NCI-H146 (cell line): ENCODE results near the gene SCN8A.
"Not testable (repeated sequence)": the region's sequence is repeated elsewhere in the genome, so short reads cannot be mapped to it uniquely, and the experiment has no call there.

Source experiments
- DNase-seq: peaks from one replicate; lab custom pipeline; 2025; lab: John Stamatoyannopoulos, UW

SCN8A gene

DNA sequence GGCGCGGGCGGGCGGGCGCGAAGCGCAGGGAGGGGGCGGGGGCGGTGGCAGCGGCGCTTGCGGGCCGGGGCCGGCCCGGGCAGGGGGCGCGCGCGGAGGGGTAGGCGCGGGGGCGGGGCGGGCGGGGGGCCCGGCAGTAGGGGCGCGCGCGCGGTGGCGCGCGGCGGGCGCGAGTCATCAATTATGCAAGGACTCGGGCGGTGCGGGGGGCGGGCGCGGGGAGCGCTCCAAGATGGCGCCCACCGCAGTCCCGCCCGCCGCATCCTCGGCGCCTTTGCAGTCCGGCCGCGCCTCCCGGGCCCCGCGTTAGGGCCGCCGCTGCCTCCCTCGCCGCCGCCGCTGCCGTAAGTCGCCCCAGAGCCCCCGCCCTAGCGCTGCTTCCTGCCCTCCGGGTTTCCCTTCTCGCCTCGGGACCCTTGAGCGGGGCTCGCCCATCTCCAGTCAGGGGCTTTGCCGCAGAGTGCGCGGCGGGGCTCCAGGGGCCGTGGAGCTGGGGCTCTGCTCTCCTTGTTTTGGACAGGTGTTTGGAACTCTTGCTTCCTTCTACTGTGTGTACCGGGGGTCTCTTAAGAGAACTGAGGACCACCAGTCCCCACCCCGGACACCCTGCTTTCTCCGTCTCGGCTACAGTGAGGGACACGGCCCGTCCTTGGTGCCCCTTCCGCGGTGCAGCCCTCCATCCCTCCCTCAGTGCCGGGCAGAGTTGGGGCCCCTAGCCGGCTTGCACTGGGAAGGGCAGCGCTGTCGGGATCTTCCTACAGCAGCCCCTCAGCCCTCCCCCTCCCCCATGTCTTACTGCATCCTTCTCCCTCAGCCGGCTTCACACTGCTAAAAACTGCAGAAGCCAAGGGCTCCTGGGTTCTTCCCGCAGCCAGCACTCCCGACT lies at the start of gene SCN8A:
Gene SCN8A, plus strand, starts transcription at position 218 of the 886 bp plus-strand sequence. CDS start 71,585 bp downstream, outside the sequence.
- DNase-seq: peak; percentile 91

DNA sequence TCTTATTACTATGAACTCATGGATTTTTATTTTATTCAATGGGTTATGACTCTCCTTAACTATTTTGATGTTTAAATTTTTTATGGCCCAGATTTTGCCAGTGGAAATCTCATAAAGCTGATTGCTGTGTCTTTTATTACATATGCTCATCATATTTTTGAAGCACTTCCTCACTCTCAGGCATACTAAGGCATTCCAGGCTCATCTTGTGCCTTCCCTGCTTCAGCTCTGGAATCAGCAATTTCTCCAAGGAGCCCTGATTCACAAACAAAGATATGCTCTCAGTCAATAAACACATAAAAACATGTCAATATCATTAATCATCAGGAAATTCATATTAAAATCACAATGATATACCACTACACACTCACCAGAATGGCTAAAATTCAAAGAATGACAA lies 44.9 kb upstream of the SCN8A start:
- no peak for DNase-seq

DNA sequence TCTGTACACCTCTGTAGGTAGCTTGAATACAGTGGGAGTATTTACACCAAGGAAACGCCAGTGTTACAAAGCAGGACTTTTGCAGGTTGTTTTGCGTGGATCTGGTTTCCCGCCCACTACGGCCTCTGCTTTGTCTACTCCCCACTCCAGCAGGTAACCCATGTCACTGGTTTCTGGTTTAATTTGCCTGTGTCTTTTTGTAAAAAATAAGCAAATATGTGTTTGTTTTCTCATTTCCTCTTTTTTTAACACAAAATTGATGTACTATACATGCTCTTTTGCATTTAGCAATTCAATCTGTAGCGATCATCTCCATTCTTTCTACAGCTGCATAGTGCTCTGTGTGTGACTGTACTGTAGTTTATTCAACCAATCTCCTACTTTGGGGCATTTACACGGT lies 43.4 kb upstream of the SCN8A start:
- peak; percentile 16 for DNase-seq

DNA sequence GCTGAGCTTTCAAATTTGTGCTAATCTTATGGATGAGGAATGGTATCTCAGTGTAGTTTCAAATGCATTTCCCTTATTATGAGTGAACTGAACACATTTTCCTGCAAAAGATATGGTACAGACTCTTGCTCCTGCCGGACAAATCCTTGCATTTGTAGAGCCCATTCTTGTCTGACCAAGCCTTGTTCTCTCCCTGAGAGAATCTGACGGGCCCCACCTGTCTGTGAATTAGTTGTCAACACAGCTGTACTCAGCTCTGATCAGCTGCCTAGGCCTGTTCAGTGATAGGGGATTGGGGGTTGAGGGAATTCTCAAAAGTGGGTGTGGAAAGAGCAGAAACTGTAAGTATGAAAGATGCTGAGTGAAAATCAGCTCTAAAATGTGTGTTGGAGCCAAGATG lies 42.8 kb upstream of the SCN8A start:
- DNase-seq: peak; percentile 89

DNA sequence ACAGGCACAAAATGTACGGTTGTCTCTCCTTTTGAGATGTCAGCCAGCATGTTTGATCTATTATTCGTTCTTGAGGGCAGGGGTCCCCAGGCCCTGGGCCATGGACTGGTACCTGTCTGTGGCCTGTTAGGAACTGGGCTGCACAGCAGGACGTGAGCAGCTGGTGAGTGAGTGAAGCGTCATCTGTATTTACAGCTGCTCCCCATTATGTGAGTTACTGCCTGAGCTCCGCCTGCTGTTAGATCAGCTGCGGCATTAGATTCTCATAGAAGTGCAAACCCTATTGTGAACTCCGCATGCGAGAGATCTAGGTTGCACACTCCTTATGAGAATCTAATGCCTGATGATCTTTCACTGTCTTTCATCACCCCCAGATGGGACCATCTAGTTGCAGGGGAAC lies 41.4 kb upstream of the SCN8A start:
- DNase-seq: peak; percentile 98

DNA sequence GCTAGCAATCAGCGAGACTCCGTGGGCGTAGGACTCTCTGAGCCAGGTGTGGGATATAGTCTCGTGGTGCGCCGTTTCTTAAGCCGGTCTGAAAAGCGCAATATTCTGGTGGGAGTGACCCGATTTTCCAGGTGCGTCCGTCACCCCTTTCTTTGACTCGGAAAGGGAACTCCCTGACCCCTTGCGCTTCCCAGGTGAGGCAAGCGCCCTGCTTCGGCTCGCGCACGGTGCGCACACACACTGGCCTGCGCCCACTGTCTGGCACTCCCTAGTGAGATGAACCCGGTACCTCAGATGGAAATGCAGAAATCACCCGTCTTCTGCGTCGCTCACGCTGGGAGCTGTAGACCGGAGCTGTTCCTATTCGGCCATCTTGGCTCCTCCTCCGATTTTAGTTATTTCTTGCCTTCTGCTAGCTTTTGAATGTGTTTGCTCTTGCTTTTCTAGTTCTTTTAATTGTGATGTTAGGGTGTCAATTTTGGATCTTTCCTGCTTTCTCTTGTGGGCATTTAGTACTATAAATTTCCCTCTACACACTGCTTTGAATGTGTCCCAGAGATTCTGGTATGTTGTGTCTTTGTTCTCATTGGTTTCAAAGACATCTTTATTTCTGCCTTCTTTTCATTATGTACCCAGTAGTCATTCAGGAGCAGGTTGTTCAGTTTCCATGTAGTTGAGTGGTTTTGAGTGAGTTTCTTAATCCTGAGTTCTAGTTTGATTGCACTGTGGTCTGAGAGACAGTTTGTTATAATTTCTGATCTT lies 22.6 kb upstream of the SCN8A start:
- DNase-seq: not testable (repeated sequence)

DNA sequence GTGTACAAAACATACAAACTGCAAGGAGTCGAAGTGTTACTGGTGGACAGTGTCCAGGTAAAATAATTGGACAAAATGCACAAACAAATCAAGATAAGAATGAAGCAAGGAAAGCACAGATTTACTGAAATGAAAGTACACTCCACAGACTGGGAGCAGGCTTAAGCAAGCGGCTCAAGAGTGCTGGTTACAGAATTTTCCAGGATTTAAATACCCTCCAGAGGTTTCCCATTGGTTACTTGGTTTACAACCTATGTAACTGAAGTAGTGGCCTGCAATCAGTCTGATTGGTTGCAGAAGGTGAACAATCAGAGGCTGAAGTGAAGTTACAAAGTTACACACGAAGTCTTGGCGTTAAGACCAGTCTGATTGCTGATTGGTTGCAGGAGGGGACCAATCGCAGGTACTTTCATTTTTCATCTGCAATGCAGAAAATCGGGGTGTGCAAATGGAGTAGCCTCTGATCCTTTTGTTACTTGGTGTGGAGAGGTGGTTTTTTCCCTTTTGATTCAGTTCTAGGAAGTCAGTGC lies 11.6 kb upstream of the SCN8A start:
- no peak for DNase-seq

DNA sequence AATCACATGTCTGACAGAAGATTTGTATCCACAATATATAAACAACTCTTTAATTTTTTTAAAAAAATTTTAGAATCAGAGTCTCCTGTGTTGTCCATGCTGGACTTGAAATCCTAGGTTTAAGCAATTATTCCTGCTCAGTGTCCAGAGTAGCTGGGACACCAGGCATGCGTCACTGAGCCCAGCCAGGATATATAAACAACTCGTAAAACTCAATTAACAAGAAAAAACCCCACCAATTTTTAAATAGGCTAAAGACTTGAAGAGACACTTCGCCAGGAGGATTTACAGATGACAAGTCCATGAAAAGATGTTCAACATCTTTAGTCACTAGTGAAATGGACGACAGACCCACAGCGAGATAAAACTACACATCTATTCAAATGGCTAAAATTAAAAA lies 2.0 kb upstream of the SCN8A start:
- DNase-seq: no peak

DNA sequence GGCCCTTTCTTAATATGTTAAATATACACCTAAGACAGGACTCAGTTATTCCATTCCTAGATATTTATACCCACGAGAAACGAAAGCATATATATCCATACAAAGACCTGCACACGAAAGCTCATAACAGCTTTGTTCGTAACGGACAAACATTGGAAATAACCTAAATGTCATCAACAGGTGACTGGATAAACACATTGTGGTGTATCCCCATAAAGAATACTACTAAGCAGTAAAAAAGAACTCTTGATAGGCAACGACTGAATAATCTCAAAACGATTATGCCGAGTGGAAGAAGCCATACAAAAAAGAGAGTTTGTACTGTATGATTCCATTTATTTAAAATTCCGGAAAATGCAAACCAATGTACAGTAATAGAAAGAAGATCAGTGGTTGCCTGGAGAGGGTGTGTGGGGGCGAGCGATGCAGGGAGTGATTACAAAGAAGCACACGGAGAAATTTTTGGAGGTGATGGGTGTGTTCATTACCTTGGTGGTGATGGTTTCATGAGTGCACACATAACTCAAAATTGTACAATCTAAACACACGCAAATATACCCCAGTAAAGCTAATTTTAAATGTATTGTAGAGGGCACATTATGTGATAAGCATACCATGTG lies 1.4 kb upstream of the SCN8A start:
- DNase-seq: no peak

DNA sequence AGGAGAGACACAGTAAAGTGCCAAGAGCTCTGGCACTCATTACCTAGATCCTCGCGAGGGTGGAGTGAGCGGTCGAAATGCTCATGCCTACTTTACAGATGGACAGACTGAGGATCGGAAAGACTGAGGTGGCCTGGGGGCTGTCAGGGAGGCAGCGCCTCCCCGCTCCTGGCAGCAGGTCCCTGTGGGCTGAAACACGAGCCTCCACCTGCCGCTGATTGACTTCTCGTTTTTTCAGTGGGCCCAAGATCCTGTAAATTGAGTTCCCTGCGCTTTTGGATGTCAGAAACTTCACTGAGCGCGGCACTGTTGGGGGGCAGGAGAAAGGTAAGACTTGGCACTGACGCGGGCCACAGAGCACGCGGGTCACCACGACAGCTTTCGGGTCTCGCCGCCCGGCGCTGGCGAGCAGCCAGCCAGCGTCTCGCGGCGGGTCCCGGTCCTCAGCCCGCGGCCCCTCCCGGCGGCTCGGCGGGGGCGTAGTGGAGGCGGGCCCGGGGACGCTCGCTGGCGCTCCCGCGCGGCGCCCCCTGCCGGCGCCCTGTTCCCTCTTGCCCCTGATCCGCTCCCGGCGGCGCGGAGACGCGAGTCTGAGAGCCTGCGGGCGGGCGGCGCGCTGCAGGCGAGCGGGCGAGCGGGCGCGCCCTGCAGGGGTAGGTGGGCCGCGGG lies 552 bp upstream of the SCN8A start:
- peak; percentile 94 for DNase-seq

DNA sequence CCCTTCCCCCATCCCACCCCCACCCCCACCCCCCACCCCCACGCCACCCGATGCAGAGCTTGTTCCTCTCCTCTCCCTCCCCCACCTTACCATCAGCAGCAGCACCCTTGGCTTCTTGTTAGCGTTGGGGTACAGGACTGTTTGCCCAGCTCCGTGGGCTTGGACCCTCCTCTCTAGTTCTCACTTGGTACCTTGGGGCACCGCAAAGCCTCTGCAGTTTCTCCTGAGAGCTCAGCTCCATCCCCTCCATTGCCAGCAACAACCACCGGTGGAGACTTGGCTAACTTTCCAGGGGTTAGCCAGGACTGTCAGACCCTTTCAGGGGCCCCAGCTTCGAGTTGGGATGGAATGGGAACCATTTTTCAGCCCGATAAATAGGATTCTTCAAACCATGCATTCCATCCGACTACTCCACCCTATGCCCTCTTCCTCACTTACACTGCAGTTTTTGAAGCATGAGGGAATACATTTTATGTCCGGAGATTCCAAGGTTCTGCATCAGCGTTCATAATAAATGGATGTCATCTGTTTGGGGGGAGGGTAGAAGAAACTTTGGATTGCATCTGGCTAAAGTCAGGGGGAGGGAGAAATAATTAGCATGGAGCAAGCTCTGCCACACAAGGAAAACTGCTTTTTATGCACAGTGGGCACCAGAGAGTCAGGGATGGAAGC lies 1.1 kb downstream of the SCN8A start:
- DNase-seq: no peak

DNA sequence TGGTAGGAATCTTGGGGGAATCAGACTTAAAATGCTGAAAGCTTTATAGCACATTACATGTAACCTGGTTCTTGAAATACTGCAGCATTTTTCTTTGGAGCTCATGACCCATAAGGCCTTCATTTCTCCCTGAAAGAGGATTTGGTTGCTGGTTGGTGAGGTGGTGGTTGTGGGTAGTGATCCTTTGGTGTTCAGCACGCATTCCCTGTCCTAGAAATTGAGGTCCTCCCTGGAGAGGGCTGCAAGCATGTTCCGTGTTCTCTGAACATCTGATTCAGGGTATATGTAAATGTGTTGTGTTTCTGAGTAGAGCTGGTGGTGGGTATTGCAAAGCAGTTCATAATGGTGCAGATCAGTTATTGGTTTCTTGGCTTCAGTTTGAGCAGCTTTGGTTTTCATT lies 2.0 kb downstream of the SCN8A start:
- no peak for DNase-seq

DNA sequence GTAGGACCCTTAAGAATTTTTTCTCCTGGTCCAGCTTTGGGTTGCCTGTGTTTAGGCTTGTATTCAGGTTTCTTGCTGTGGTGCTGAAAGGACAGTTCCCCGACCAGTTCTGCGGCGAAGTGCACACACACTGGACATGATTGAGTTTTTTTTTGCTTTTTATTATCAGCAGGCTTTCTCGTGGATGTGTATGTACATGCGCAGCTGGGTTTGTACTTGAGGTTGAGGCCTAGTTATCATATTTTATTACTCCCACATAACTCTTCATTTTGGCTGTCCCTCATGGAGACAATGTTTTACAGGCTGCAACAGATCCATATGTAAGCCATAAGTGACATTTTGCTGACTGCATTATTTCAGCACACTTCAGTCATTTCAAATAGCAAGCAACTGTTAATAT lies 2.5 kb downstream of the SCN8A start:
- DNase-seq: no peak

DNA sequence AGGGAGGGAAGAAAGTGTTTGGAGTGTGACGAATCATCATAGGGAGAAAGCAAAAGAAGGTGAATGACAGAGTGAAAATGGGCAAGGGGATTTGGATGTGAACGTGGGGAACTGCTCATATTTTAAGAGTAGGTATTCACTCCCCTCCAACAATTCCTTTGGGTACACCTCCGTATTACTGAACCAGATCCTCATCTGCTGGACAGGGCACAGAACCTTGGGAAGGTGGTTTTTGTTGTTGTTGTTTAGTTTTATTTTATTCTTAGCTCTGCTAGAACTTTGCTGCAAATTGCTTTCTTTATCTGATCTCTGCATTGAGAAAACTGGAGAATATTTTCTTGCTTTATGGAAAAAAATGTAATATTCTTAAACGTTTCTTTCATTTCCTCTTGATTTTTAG lies 7.1 kb downstream of the SCN8A start:
- DNase-seq: no peak

DNA sequence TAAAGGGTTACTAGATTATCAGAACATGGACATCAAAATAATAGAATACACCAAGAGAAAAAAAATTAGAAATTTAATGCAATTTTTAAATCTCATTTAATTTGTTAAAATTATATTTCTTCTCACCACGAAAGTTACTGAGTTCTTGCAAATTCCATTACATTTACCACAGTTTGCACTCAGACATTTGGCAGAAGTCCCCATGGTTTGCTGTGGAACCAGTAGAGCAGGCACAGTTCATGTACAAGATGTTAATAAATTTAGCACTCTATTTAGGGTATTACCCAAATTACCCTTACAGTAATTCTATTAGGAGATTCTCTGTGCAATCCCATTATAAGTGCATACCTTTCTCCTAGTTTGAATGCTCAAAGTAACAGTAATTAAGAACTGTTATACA lies 9.7 kb downstream of the SCN8A start:
- DNase-seq: no peak

DNA sequence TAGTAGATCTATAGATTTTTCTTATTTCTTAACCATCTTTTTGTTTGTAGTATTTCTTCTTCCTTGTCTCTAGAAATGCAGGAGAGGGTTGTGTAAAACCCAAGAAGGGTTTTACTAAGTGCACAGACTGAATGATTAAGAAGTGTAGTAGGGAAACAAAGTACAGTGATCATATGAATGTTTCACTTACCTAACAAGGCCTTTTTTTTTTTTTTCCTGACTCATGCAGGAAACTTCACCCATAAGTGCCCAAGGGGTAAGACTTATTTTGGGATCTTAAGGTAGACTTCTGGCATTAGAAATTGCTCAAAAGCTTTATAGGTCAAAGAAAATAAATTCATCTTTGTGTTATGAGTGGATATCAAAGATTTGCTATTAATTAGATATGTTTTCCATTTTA lies 10.2 kb downstream of the SCN8A start:
- no peak for DNase-seq

DNA sequence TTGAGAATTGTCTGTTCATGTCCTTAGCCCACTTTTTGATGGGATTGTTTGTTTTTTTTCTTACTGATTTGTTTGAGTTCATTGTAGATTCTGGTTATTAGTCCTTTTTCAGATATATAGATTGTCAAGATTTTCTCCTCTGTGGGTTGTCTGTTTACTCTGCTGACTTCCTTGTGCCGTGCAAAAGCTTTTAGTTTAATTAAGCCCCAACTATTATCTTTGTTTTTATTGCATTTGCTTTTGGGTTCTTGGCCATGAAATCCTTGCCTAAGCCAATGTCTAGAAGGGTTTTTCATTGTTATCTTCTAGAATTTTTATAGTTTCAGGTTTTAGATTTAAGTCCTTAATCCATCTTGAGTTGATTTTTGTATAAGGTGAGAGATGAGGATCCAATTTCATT lies 14.9 kb downstream of the SCN8A start:
- DNase-seq: not testable (repeated sequence)

DNA sequence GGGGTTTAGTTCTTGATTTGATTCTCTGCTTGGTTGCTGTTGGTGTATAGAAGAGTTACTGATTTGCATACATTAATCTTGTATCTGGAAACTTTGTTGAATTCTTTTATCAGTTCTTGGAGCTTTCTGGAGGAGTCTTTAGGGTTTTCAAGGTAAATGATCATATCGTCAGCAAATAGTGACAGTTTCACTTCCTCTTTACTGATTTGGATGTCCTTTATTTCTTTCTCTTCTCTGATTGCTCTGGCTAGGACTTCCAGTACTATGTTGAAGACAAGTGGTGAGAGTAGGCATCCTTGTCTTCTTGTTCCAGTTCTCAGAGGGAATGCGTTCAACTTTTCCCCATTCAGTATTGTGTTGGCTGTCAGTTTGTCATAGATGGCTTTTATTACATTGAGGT lies 16.2 kb downstream of the SCN8A start:
- DNase-seq: not testable (repeated sequence)

DNA sequence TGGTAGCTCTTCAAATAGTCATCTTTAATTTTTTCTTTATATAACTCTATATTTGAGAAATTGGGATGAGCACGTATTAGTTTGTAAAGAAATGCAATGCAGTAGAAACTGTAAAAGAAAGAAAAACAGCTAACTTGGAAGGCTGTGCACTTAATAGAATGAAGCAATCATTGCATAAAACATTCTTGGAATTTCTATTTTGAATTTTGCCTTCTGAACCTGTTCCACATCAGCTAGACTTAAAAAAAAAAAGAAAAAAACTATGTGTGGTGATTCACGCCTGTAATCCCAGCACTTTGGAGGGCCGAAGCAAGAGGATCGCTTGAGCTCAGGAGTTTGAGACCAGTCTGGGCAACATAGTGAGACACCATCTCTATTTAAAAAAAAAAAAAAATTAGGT lies 29.4 kb downstream of the SCN8A start:
- DNase-seq: no peak

DNA sequence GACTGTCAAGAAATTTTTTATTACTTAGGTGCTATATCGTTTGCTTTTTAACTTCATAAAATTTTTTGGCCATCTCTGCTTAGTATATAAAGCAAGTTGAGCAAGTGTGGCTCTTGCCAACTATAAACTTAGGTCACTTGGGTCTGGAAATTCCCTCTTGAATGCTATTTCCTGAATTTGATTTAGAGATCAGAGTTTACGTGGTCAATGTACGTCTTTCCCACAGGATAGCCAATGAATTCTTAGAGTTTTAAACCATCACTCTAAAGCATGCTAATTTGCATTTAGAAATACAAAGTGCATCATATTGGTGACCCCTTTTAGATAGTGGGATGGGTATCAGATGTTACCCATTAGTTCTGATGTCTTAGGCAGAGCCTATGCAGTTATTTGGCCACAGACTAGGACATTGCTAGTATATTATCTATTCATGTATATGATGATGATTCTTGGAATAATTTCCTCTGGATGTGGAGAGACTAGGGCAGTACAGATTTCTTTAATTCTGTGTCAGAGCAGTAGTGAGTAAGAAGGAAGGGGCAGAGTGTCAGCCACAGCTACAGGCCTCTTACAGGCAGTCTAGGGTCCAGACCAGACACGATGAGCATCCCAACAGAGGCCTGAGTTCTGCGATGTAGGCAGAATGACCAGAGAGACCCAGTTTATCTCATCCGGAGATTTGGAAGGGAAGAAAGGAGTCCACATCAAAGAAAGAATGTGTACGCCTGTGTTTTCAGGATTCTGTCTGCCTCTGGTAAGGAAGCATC lies 30.3 kb downstream of the SCN8A start:
- DNase-seq: no peak

DNA sequence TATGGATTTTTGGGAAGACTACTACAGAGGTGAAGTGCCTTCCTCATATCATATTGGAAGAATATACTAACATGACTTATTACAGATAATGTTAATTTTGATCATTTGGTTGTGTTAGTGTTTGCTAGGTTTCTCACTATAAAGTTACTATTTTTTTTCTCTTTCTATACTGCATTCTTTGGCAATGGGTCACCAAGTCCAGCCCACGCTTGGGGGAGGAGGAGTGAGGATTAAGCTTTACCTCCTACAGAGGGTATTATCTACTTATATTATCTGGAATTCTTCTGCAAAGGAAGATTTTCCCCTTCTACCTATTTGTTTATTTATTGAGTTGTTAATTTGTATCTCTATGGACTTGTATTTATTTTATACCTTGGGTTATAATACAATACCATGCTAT lies 31.5 kb downstream of the SCN8A start:
- no peak for DNase-seq
